Activated naive CD4-positive, alpha-beta T cell treated with anti-CD3 and anti-CD28 coated beads, Interleukin-2, amount 50 U/mL, for 72 hours (primary cell): ENCODE measurements around the gene SCLT1. TPM values are rescaled to one million over a fixed set of nuclear protein-coding genes. Genes with fewer than 3 reads are reported as not detected.

ENCODE experiments used
- ATAC-seq, 2 donors: fragments of 150-1000 bp; cut with Tn5 transposase; 2 replicates each; pipeline ENCODE4 v1.10.0; 2021; ENCODE audit warnings: mild to moderate bottlenecking in 2 of 2, moderate library complexity in 2 of 2
- DNase-seq, 2 donors: peaks; one replicate each; pipeline ENCODE4 v3.0.0; 2021 to 2022; ENCODE audit warnings: low spot score in 2 of 2
- H3K27ac Mint-ChIP-seq, 2 donors: one replicate each; pipeline ENCODE4 v1.8.0; 2022; ENCODE audit warnings: mild to moderate bottlenecking in 2 of 2, mixed read lengths in 2 of 2
- H3K36me3 Mint-ChIP-seq, 2 donors: one replicate each; pipeline ENCODE4 v1.8.0; 2022; ENCODE audit warnings: mixed read lengths in 2 of 2
- H3K9me3 Mint-ChIP-seq, 2 donors: one replicate each; pipeline ENCODE4 v1.8.0; 2022; ENCODE audit warnings: mixed read lengths in 2 of 2
- total RNA-seq, 2 donors: library from RNA; stranded (reverse); gene quantifications; one replicate each; pipeline ENCODE4 v1.2.3, GENCODE V29; 2022

SCLT1 gene
- total RNA-seq, 2 donors from 2014 or later = 19.8 to 27.1 TPM

GRCh38 chr4:128848461-128848860 is 244.9 kb downstream of the SCLT1 start:
- Mint-ChIP-seq H3K27ac (peak overlapping the region in 1 of 2 donors; percentile 91), H3K36me3 (peaks cover 24 to 50% of the 10 kb centered on the region in 2 donors), H3K9me3 (no peaks in the 10 kb centered on the region)
- no peak for DNase-seq
- no peak for ATAC-seq

- DNase-seq (no peak), ATAC-seq (peak in 1 of 2 donors; percentile 46)
- Mint-ChIP-seq H3K36me3 (peaks cover 24 to 44% of the 10 kb centered on the region in 2 donors), H3K27ac (peak overlapping the region; percentile 64 to 89), H3K9me3 (no peaks in the 10 kb centered on the region)
Measured at GRCh38 chr4:128847082-128847724, 246.1 kb downstream of the SCLT1 start.

GRCh38 chr4:128846063-128846462 is 247.3 kb downstream of the SCLT1 start:
- Mint-ChIP-seq H3K36me3 (peaks cover 29 to 46% of the 10 kb centered on the region in 2 donors), H3K9me3 (no peaks in the 10 kb centered on the region), H3K27ac (peak overlapping the region in 1 of 2 donors; percentile 64)
- no peak for DNase-seq
- no peak for ATAC-seq

- Mint-ChIP-seq H3K36me3 (peaks cover 31 to 48% of the 10 kb centered on the region in 2 donors), H3K27ac (no peak overlapping the region), H3K9me3 (no peaks in the 10 kb centered on the region)
- ATAC-seq (no peak), DNase-seq (no peak)
Measured at GRCh38 chr4:128844931-128845330, 248.4 kb downstream of the SCLT1 start.

- no peaks in the 10 kb centered on the region for H3K9me3 Mint-ChIP-seq
- peak overlapping the region; percentile 71 to 94 for H3K27ac Mint-ChIP-seq
- peaks cover 10 to 23% of the 10 kb centered on the region in 2 donors for H3K36me3 Mint-ChIP-seq
- ATAC-seq (no peak), DNase-seq (no peak)
Measured at GRCh38 chr4:128841402-128841801, 251.9 kb downstream of the SCLT1 start.

- ATAC-seq (no peak), DNase-seq (no peak)
- H3K9me3 Mint-ChIP-seq = no peaks in the 10 kb centered on the region
- peaks cover 7 to 20% of the 10 kb centered on the region in 2 donors for H3K36me3 Mint-ChIP-seq
- peak overlapping the region; percentile 71 to 94 for H3K27ac Mint-ChIP-seq
Measured at GRCh38 chr4:128840711-128841318, 252.5 kb downstream of the SCLT1 start.

- DNase-seq (no peak), ATAC-seq (no peak)
- Mint-ChIP-seq H3K9me3 (no peaks in the 10 kb centered on the region), H3K36me3 (peaks cover 7 to 11% of the 10 kb centered on the region in 2 donors), H3K27ac (peak overlapping the region in 1 of 2 donors; percentile 47)
Measured at GRCh38 chr4:128837679-128838078, 255.7 kb downstream of the SCLT1 start.

GRCh38 chr4:128837198-128837597 is 256.1 kb downstream of the SCLT1 start:
- no peak for DNase-seq
- Mint-ChIP-seq H3K27ac (peak overlapping the region in 1 of 2 donors; percentile 47), H3K9me3 (no peaks in the 10 kb centered on the region), H3K36me3 (peaks cover 7 to 16% of the 10 kb centered on the region in 2 donors)
- ATAC-seq = no peak

- DNase-seq (no peak), ATAC-seq (no peak)
- Mint-ChIP-seq H3K9me3 (no peaks in the 10 kb centered on the region), H3K27ac (peak overlapping the region in 1 of 2 donors; percentile 29), H3K36me3 (peaks cover 0 to 17% of the 10 kb centered on the region in 2 donors)
Measured at GRCh38 chr4:128835498-128836222, 257.7 kb downstream of the SCLT1 start.

Other genes with a start within 250 kb of the SCLT1 start
- 10 to 100 TPM; 16.2 to 44.1 TPM for gene C4orf33, start 2.6 kb upstream of the SCLT1 start, total RNA-seq